ENCODE data around the gene HDAC4.

- TF ChIP-seq CTCF (IDR thresholded peaks at IDR 0.05) (no peak), EP300 (IDR thresholded peaks at IDR 0.05) (no peak), POLR2A (IDR thresholded peaks at IDR 0.05) (no peak), POLR2AphosphoS5 (IDR thresholded peaks at IDR 0.05) (no peak)
Observed at GRCh38 chr2:239204136-239204875, 196.5 kb downstream of the HDAC4 start.

All from stomach (tissue), 4 donors.